Inferior parietal cortex (tissue), 1 donor: Measurements from ENCODE around the gene UGGT1.

Experiments used
- DNase-seq: peaks from one replicate; pipeline ENCODE4 v3.0.0-alpha.2; 2016; ENCODE audit errors: extremely low spot score

Gene UGGT1

DNA sequence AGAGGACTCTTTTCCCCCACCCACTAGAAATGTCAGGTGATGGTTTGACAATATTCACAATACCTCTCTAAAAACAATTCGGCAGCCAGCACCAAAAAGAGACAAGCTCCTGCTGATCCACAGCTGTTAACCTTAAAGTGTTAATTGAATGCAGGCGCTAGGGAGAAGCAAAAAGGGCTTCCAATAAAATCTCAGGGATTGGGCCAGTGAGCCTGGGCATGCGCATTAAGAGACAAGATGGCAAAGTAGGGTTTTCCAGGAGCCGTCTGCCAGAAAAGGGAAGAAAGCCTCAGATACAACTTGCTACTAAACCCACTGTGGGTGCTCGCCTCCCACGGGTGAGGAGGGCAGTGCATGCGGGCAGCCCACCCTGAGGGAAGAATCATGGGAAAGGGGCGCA lies 128.9 kb downstream of the UGGT1 start:
- no peak for DNase-seq

DNA sequence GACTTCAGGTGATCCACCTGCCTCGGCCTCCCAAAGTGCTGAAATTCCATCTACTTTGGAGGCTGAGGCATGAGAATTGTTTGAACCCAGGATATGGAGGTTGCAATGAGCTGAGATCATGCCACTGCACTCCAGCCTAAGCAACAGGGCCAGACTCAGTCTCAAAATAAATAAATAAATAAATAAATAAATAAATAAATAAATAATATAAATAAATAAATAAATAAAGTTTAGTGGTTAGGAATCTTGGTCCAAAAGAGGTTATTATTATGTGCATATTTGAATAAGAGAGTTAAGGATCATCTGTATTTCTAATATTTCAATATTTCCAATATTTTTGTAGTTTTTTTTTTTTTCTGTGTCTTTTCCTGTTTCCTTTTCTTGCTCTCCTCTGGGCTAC lies 136.9 kb downstream of the UGGT1 start:
- DNase-seq: no peak

- DNase-seq: no peak
Measured at GRCh38 chr2:128228894-128229293, 137.9 kb downstream of the UGGT1 start.

DNA sequence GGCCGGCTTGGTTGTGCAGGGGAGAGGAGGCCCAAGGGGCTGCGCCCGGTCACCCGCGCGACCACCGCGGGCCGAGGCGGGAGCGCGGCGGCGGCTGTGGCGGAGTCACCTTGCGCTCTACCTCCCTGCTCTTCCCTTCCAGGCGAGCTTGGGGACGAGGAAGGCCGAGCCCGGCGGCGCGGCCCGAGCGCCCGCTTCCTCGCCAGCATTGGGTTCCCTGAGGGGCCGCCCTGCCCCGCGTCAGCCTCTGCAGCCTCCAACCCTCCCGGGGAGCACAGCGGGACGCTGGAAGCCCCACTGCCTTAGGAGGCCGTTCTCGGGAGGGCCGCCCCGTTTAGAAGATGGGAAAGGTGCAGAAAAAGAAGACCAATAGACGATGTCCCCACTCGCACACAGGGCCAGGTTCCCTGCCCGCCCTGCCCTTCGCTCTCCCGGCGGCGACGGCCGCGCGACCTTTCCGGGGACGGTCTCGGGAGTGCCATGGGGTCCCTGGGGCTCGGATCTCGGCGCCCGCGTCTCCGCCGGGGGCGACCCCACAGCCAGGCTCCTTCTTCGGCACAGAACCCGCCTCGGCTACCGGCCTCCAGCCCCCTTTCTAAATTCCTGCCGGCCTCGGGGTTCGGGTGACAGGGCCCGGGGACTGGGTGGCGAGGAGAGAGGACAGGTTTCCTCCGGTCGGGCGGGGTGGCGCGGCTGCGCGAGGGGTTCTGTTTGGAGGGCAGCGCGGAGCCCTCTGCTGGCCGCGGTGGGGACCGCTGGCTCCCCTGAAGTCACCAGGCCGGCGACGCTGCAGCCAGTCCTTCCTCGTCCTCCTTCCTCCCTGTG lies 142.2 kb downstream of the UGGT1 start:
- DNase-seq: peak; percentile 81

- no peak for DNase-seq
Measured at GRCh38 chr2:128233790-128234395, 142.9 kb downstream of the UGGT1 start.

GRCh38 chr2:128234613-128235012 lies 143.6 kb downstream of the UGGT1 start:
- no peak for DNase-seq

DNA sequence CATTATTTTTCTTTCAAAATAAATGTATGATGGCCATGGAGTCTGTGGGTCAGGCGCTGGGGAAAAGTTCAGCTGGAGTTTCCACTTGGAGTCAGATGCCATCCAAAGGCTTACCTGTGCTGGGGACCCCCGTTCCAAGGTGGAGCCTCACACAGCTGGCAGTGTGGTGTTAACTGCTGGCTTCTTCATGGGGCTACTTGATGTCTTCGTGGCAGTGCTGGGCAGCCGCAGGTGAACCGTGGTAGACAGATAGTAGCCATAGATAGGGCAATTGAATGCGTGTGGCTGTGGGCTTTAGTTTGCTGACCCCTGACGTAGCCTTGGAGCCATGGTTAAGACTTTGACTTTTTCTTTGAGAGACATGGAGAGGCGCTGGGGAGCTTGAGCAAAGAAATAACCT lies 144.6 kb downstream of the UGGT1 start:
- DNase-seq: no peak

- no peak for DNase-seq
Measured at GRCh38 chr2:128236491-128237035, 145.6 kb downstream of the UGGT1 start.

GRCh38 chr2:128237081-128237534 lies 146.1 kb downstream of the UGGT1 start:
- no peak for DNase-seq

DNA sequence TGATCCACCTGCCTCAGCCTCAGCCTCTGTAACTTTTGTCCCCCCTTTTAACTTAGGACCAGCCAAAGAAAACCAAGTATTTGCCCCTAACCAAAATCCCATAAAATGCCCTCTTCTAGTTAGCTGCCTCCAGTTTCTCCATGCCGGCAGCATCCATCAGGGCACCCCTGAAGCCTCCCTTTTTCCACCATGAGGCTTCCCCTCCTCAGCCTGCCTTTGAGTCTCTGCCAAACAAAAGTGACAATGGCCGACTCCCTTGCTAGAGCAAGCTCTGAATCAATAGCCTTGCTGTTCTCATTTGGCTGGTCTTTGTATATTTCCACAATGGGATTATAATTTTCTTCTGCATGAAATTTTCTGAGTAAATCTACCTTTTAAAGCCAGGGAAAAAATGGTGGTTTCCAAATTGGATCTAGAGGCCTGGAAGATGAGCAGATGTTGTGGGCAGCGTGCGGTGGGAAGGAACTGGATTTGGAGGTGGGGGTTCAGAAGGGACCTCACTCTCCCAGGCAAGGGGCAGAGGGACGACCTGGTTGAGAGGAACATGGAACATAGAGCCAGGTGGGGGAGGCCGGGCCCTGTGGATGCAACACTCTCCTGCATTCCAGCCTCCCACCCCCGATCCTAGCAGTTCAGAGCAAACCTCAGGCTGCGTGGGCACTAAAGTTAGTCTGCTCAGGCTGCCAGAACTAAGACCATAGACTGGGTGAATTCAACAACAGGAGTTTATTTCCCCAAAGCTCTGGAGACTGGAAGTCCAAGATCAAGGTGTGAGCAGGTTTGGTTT lies 147.1 kb downstream of the UGGT1 start:
- peak; percentile 66 for DNase-seq

DNA sequence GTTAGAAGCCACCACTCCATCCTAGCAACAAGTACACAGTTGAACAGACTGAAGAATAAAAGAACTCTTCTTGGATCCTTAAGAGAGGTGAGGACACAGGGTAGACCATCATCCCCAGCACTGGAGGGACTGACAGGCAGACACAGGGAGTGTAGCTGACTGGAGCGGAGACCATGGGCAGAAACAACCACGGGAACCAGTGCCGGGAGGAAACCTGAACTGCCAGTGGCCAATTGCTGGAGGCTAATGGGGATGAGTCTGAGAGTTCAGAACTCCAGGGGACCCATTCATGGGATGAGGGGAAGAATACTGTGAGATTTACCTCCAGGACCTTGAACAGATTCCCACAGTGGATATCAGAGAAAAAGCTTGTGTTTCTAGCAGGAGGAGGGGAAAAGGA lies 150.9 kb downstream of the UGGT1 start:
- DNase-seq: no peak
